K562 (cell line): ENCODE results near the gene AP4S1. TPM values are rescaled to one million over a fixed set of nuclear protein-coding genes. Genes with fewer than 3 reads are reported as not detected.
"Not testable (repeated sequence)": the region's sequence is repeated elsewhere in the genome, so short reads cannot be mapped to it uniquely, and the experiment has no call there.

Experiments
- ATAC-seq: fragments of 200-7000 bp; cut with Tn5 transposase; 3 replicates; pipeline ENCODE4 v1.9.1; 2020; ENCODE audit warnings: moderate library complexity
- BruUV-seq: library from RNA; stranded (reverse); fragments of 400-500 nt; replicated peaks from 2 replicates; lab custom pipeline; 2021; lab: Mats Ljungman, UMichigan
- CTCF ChIA-PET: fragments of 300-600 bp; formaldehyde crosslinking; extraction: SDS; loops from one replicate; lab custom pipeline; 2021; ENCODE audit warnings: low intra/inter-chr PET ratio; lab: Yijun Ruan, JAX
- POLR2A ChIA-PET: fragments of 300-600, 350-650 bp; sonication (Branson Sonifier 250); formaldehyde crosslinking; extraction: SDS; loops from one replicate; lab custom pipeline; 2021; ENCODE audit warnings: antibody characterized with exemption, inconsistent platforms; lab: Yijun Ruan, JAX
- DNase-seq, 4 experiments: peaks; one replicate each; pipeline versions ENCODE4 v3.0.0 to v3.0.0-alpha.2; 2011 to 2018; ENCODE audit warnings: low spot score in 3 of 4, mixed read lengths in 3 of 4; ENCODE audit errors: extremely low read depth in 1 of 4
- FAIRE-seq: peaks from 2 replicates; lab custom pipeline; 2011; peaks lifted over from hg19 to GRCh38; lab: Jason Lieb, UNC
- H2AFZ ChIP-seq: 2 replicates; pipeline ENCODE4 v1.6.0; 2011; ENCODE audit warnings: low read depth, low read length, control low read depth, inconsistent platforms
- H3K27ac ChIP-seq: fragments of 200-600 bp; 3 replicates; pipeline ENCODE4 v1.8.0; 2011; ENCODE audit warnings: low read depth, mild to moderate bottlenecking, control low read depth, inconsistent platforms, low read length, moderate library complexity, mixed read lengths; ENCODE audit errors: extremely low read depth
- H3K27me3 ChIP-seq, 2 experiments: fragments of 300-600 bp in 1 of 2; 2 replicates in 1 of 2; 3 replicates in 1 of 2; pipeline versions ENCODE4 v1.6.0 to v1.8.0; 2011; ENCODE audit warnings: inconsistent platforms in 2 of 2, low read length in 2 of 2, mild to moderate bottlenecking in 1 of 2, mixed read lengths in 1 of 2, moderate library complexity in 1 of 2; ENCODE audit not compliant: control insufficient read depth in 2 of 2, insufficient read depth in 2 of 2
- H3K36me3 ChIP-seq: fragments of 300-600 bp; 3 replicates; pipeline ENCODE4 v1.8.0; 2011; ENCODE audit warnings: mild to moderate bottlenecking, low read length, inconsistent platforms; ENCODE audit not compliant: control insufficient read depth, insufficient read depth
- H3K4me1 ChIP-seq, 2 experiments: fragments of 200-600 bp in 1 of 2; replicated peaks in 1 of 2; 2 replicates in 1 of 2; 3 replicates in 1 of 2; pipeline versions ENCODE4 v1.5.1 to v1.8.0; 2011; ENCODE audit warnings: inconsistent platforms in 2 of 2, low read length in 2 of 2, mild to moderate bottlenecking in 1 of 2, mixed read lengths in 1 of 2, moderate library complexity in 1 of 2; ENCODE audit not compliant: control insufficient read depth in 2 of 2, insufficient read depth in 2 of 2
- H3K4me2 ChIP-seq: 2 replicates; pipeline ENCODE4 v1.6.1; 2011; ENCODE audit warnings: low read length, control low read depth, inconsistent platforms, mixed read lengths; ENCODE audit not compliant: insufficient read depth
- H3K4me3 ChIP-seq: fragments of 200-600 bp; sonication (generic), shearing (Covaris generic); 2 replicates; pipeline ENCODE4 v1.5.1; 2016; ENCODE audit warnings: control low read depth, inconsistent platforms
- H3K79me2 ChIP-seq: fragments of 200-600 bp; 3 replicates; pipeline ENCODE4 v1.8.0; 2011; ENCODE audit warnings: low read length, inconsistent platforms; ENCODE audit not compliant: control insufficient read depth, insufficient read depth
- H3K9ac ChIP-seq, 2 experiments: 2 replicates each; pipeline versions ENCODE4 v1.6.0 to v1.6.1; 2011; ENCODE audit warnings: low read depth in 2 of 2, low read length in 2 of 2, control low read depth in 1 of 2, inconsistent platforms in 1 of 2, mild to moderate bottlenecking in 1 of 2, mixed read lengths in 1 of 2; ENCODE audit not compliant: insufficient read depth in 1 of 2
- H3K9me1 ChIP-seq: one replicate; pipeline ENCODE4 v1.6.0; 2011; ENCODE audit warnings: inconsistent platforms, mild to moderate bottlenecking, low read length, moderate library complexity; ENCODE audit not compliant: control insufficient read depth, insufficient read depth
- H3K9me3 ChIP-seq: replicated peaks from 2 replicates; pipeline ENCODE4 v1.5.1; 2011; ENCODE audit warnings: low read depth, low read length, inconsistent platforms; ENCODE audit not compliant: control insufficient read depth, insufficient read depth
- H4K20me1 ChIP-seq: replicated peaks from 2 replicates; pipeline ENCODE4 v1.6.1; 2011; ENCODE audit warnings: low read length, inconsistent platforms, mixed read lengths; ENCODE audit not compliant: control insufficient read depth, insufficient read depth
- CBX3 ChIP-seq, 2 experiments: IDR thresholded peaks; 1 replicate in 1 of 2; 2 replicates in 1 of 2; pipeline ENCODE4 v1.6.1; 2012; ENCODE audit warnings: inconsistent platforms in 2 of 2, low read length in 2 of 2, borderline replicate concordance in 1 of 2, control low read depth in 1 of 2
- DIDO1 ChIP-seq: fragments of 450-650 bp; IDR thresholded peaks from 2 replicates; pipeline ENCODE4 v1.6.1; 2016; ENCODE audit warnings: low read depth, missing biosample characterization, missing genetic modification characterization
- HOXB6 ChIP-seq: fragments of 250-450 bp; sonication (Bioruptor Pico); IDR thresholded peaks from 2 replicates; pipeline ENCODE4 v1.5.1; 2022; ENCODE audit warnings: mild to moderate bottlenecking, borderline replicate concordance
- MLX ChIP-seq, 2 experiments: fragments of 450-650 bp in 1 of 2; sonication (generic) in 1 of 2; formaldehyde crosslinking; conservative IDR thresholded peaks; 2 replicates each; pipeline versions ENCODE4 v1.4.0 to v1.8.1; 2020 to 2022; ENCODE audit warnings: mild to moderate bottlenecking in 1 of 2, missing genetic modification reagents in 1 of 2
- NRF1 ChIP-seq, 2 experiments: fragments of 450-650 bp; IDR thresholded peaks in 1 of 2; conservative IDR thresholded peaks in 1 of 2; 2 replicates each; pipeline ENCODE4 v1.6.1; 2014; ENCODE audit warnings: mild to moderate bottlenecking in 2 of 2
- POLR2AphosphoS2 ChIP-seq: IDR thresholded peaks from 2 replicates; pipeline ENCODE4 v1.6.1; 2012; ENCODE audit warnings: low read length, improper control_type of control experiment
- POLR2B ChIP-seq: fragments of 450-650 bp; IDR thresholded peaks from 2 replicates; pipeline ENCODE4 v1.6.1; 2018; ENCODE audit warnings: low read depth; ENCODE audit not compliant: partially characterized antibody
- RFX7 ChIP-seq: fragments of 250-450 bp; sonication (Bioruptor Pico); IDR thresholded peaks from 2 replicates; pipeline ENCODE4 v1.5.1; 2021; ENCODE audit warnings: mild to moderate bottlenecking
- SMARCA5 ChIP-seq: fragments of 450-650 bp; IDR thresholded peaks from 2 replicates; pipeline ENCODE4 v1.6.1; 2016
- ZNF253 ChIP-seq: fragments of 250-450 bp; sonication (Bioruptor Pico); conservative IDR thresholded peaks from 2 replicates; pipeline ENCODE4 v1.6.1; 2021; ENCODE audit warnings: mild to moderate bottlenecking
- ZNF436 ChIP-seq: fragments of 250-450, 450-650 bp; sonication (Bioruptor Pico); formaldehyde crosslinking; IDR thresholded peaks from 2 replicates; pipeline ENCODE4 v1.7.0; 2020; ENCODE audit warnings: mild to moderate bottlenecking
- WGBS: fragments of 100-300 bp; shearing (Covaris generic); methylation state at CpG from one replicate; pipeline ENCODE4 v1.1.6; 2016; ENCODE audit warnings: low coverage, mixed read lengths; ENCODE audit not compliant: insufficient coverage; ENCODE audit errors: missing lambda C conversion rate; 5-methylcytosine and 5-hydroxymethylcytosine counted together
- in situ Hi-C: fragments of 300-500 bp; cut with MboI; formaldehyde crosslinking; loops from 4 replicates; pipeline ENCODE4 v1.15.0; 2018; ENCODE audit warnings: inconsistent platforms, mixed read lengths
- intact Hi-C: fragments of 100-400 bp; cut with micrococcal nuclease; formaldehyde crosslinking; loops from 2 replicates; pipeline ENCODE4 v1.14.2; 2022
- polyA plus RNA-seq, 8 experiments: library from polyadenylated mRNA; depleted of rRNA in 4 of 8; stranded (reverse) in 5 of 8; unstranded in 3 of 8; fragments of >200 nt; fragmentation: Nextera tagmentation in 2 of 8; fragmentation: Illumina TruSeq in 1 of 8; extraction: Ambion mirVana in 2 of 8; extraction: Trizol in 1 of 8; gene quantifications; 2 replicates each; pipeline versions ENCODE4 v1.2.1 to v1.2.3, GENCODE V29; 2011 to 2014; ENCODE audit warnings: inconsistent platforms in 1 of 8, missing spikeins in 1 of 8
- total RNA-seq, 7 experiments: library from RNA; depleted of rRNA in 6 of 7; stranded (reverse); fragments of >200 nt in 6 of 7; fragmentation: Illumina TruSeq in 2 of 7; extraction: Trizol in 2 of 7; gene quantifications; 2 replicates each; pipeline versions ENCODE4 v1.2.1 to v1.2.3, GENCODE V29; 2011 to 2021; ENCODE audit warnings: low replicate concordance in 1 of 7
- TF ChIP-seq, protein P1 (sequence below): fragments of 250-450 bp; sonication (Bioruptor Pico); IDR thresholded peaks from 2 replicates; pipeline ENCODE4 v1.5.0; 2020; ENCODE audit warnings: mild to moderate bottlenecking

Gene AP4S1
- total and polyA plus RNA-seq, 9 of the 15 experiments (the other 6 are each of a cell fraction or from before 2014, with no cell fraction given), result 3.7 to 7.8 (median 5.9) TPM

DNA sequence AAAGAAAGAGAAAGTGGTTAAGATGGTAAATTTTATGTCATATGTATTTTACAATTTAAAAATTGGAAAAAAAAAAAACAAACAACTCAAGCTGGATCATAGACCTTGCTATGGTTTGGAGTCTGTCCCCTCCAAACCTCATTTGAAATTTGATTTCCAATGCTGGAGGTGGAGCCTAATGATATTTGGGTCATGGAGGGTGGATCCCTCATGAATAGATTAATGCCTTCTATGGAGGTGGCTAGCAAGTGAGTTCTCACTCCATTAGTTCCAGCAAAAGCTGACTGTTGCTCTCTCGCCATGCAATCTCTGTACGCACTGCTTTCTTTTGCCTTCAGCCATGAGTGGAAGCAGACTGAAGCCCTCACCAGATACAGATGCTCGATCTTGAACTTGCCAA is 22.2 kb upstream of the AP4S1 start (continued):
- TF ChIP-seq DIDO1 (tag), result no peak
- TF ChIP-seq, protein P1, sequence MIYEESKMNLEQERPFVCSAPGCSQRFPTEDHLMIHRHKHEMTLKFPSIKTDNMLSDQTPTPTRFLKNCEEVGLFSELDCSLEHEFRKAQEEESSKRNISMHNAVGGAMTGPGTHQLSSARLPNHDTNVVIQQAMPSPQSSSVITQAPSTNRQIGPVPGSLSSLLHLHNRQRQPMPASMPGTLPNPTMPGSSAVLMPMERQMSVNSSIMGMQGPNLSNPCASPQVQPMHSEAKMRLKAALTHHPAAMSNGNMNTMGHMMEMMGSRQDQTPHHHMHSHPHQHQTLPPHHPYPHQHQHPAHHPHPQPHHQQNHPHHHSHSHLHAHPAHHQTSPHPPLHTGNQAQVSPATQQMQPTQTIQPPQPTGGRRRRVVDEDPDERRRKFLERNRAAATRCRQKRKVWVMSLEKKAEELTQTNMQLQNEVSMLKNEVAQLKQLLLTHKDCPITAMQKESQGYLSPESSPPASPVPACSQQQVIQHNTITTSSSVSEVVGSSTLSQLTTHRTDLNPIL, result no peak
- TF ChIP-seq POLR2AphosphoS2, result no peak
- TF ChIP-seq MLX (CRISPR knock-in tag; conservative IDR thresholded peaks at IDR 0.05), result no peak
- TF ChIP-seq POLR2B, result no peak
- TF ChIP-seq NRF1 (conservative IDR thresholded peaks at IDR 0.05 in 1 of 2, IDR thresholded peaks at IDR 0.05 in 1 of 2), result no peak
- TF ChIP-seq SMARCA5, result no peak
- no peak for TF ChIP-seq CBX3 (IDR thresholded peaks at IDR 0.05; ENCODE audit: borderline replicate concordance in 1 of 2, low read length in 2 of 2)
- TF ChIP-seq ZNF253 (CRISPR knock-in tag), result no peak
- no peak for TF ChIP-seq ZNF436 (CRISPR knock-in tag)
- no peak for TF ChIP-seq HOXB6 (CRISPR knock-in tag)
- TF ChIP-seq RFX7 (CRISPR knock-in tag), result no peak
- TF ChIP-seq, all 486 proteins: peak for 0

- H3K4me3 ChIP-seq, H3K9ac ChIP-seq, ATAC-seq, H4K20me1 ChIP-seq, H3K27me3 ChIP-seq, H2AFZ ChIP-seq, H3K9me1 ChIP-seq, H3K9me3 ChIP-seq, DNase-seq, H3K4me2 ChIP-seq, FAIRE-seq, in situ Hi-C loops, CTCF ChIA-PET, H3K4me1 ChIP-seq, intact Hi-C loops, BruUV-seq, H3K27ac ChIP-seq: not testable (repeated sequence)
- 98% methylated on average over 6 of the region's 6 CpGs for WGBS
- POLR2A ChIA-PET, result interaction anchor here (1.0 to 1.5 kb wide), 2 partner anchors 14 to 16 kb away, joined by 3 to 4 read pairs; no protein-coding TSS in a partner anchor
- Histone ChIP-seq H3K79me2 (peaks cover 91% of the 10 kb centered on the region), H3K36me3 (peaks cover 30% of the 10 kb centered on the region; the same call in 2 of the 3 replicates)
Measured at GRCh38 chr14:31004007-31004406, 21.4 kb upstream of the AP4S1 start.
